Esophagus squamous epithelium (tissue), 4 donors: Measurements from ENCODE around the gene SEC31A.

Source experiments
- CTCF ChIP-seq, 6 experiments: fragments of 450-650 bp in 4 of 6; fragments of 200-600 bp in 2 of 6; sonication (generic) in 2 of 6; IDR thresholded peaks; one replicate each; pipeline ENCODE4 v1.5.1; 2016 to 2019; ENCODE audit warnings: antibody characterized with exemption in 6 of 6, mild to moderate bottlenecking in 4 of 6, moderate library complexity in 4 of 6
- POLR2A ChIP-seq, 4 donors: fragments of 450-650 bp; IDR thresholded peaks; one replicate each; pipeline ENCODE4 v1.6.1; 2017; ENCODE audit warnings: antibody characterized with exemption in 4 of 4, mild to moderate bottlenecking in 4 of 4, moderate library complexity in 3 of 4

- TF ChIP-seq POLR2A (IDR thresholded peaks at IDR 0.05): no peak
- TF ChIP-seq CTCF (IDR thresholded peaks at IDR 0.05): no peak
Observed at GRCh38 chr4:82852751-82853285, 38.1 kb downstream of the SEC31A start.
